Large intestine (tissue), 3 donors: ENCODE data around the gene ZNF423. TPM values are rescaled to one million over a fixed set of nuclear protein-coding genes. Genes with fewer than 3 reads are reported as not detected.

Experiments
- DNase-seq, 2 donors: peaks; one replicate each; pipeline versions ENCODE4 v3.0.0 to v3.0.0-alpha.2; 2013
- H3K27ac ChIP-seq: one replicate; pipeline ENCODE4 v1.5.1; 2013; ENCODE audit warnings: low read length
- H3K27me3 ChIP-seq: 2 replicates; pipeline ENCODE4 v1.6.1; 2013; ENCODE audit warnings: low read length; ENCODE audit not compliant: control insufficient read depth, insufficient read depth
- H3K36me3 ChIP-seq: 2 replicates; pipeline ENCODE4 v1.6.1; 2013; ENCODE audit warnings: low read length; ENCODE audit not compliant: control insufficient read depth, insufficient read depth
- H3K4me1 ChIP-seq: one replicate; pipeline ENCODE4 v1.6.1; 2013; ENCODE audit warnings: low read length; ENCODE audit not compliant: control insufficient read depth, insufficient read depth
- H3K4me3 ChIP-seq: one replicate; pipeline ENCODE4 v1.5.1; 2013; ENCODE audit warnings: low read length
- H3K9me3 ChIP-seq: one replicate; pipeline ENCODE4 v1.6.1; 2013; ENCODE audit warnings: mild to moderate bottlenecking, low read depth, low read length, moderate library complexity; ENCODE audit not compliant: control insufficient read depth
- WGBS: methylation state at CpG from one replicate; pipeline ENCODE4 v1.1.5; 2013; ENCODE audit warnings: low lambda C conversion rate; ENCODE audit not compliant: insufficient coverage; 5-methylcytosine and 5-hydroxymethylcytosine counted together
- polyA plus RNA-seq: library from polyadenylated mRNA; unstranded; fragments of 120-200 nt; gene quantifications from one replicate; pipeline ENCODE4 v1.2.1, GENCODE V29; 2013

The ZNF423 gene
- polyA plus RNA-seq, 1 donor: 6.7 TPM

- H3K36me3 ChIP-seq: peaks cover 24% of the 10 kb centered on the region
- no peak for DNase-seq
- no CpG with 5 or more reads among the region's 9 CpGs for WGBS
- no peaks in the 10 kb centered on the region for H3K4me1 ChIP-seq
- H3K27ac ChIP-seq: no peak overlapping the region
- no peaks in the 10 kb centered on the region for H3K27me3 ChIP-seq
- H3K4me3 ChIP-seq: no peak overlapping the region
- H3K9me3 ChIP-seq: no peaks in the 10 kb centered on the region
Measured at GRCh38 chr16:49524947-49525315, 331.0 kb downstream of the ZNF423 start.

GRCh38 chr16:49524216-49524946 is 331.5 kb downstream of the ZNF423 start:
- Histone ChIP-seq H3K4me1 (no peaks in the 10 kb centered on the region), H3K4me3 (no peak overlapping the region), H3K27ac (no peak overlapping the region), H3K9me3 (no peaks in the 10 kb centered on the region), H3K27me3 (no peaks in the 10 kb centered on the region), H3K36me3 (peaks cover 24% of the 10 kb centered on the region)
- DNase-seq: no peak
- no CpG with 5 or more reads among the region's 14 CpGs for WGBS

GRCh38 chr16:49523435-49524159 is 332.3 kb downstream of the ZNF423 start:
- Histone ChIP-seq H3K27ac (no peak overlapping the region), H3K4me1 (no peaks in the 10 kb centered on the region), H3K4me3 (no peak overlapping the region), H3K9me3 (no peaks in the 10 kb centered on the region), H3K36me3 (peaks cover 24% of the 10 kb centered on the region), H3K27me3 (no peaks in the 10 kb centered on the region)
- DNase-seq: no peak
- WGBS: no CpG with 5 or more reads among the region's 17 CpGs

GRCh38 chr16:49521734-49522325 is 334.1 kb downstream of the ZNF423 start:
- Histone ChIP-seq H3K27ac (no peak overlapping the region), H3K4me1 (no peaks in the 10 kb centered on the region), H3K4me3 (no peak overlapping the region), H3K27me3 (no peaks in the 10 kb centered on the region), H3K9me3 (no peaks in the 10 kb centered on the region), H3K36me3 (peaks cover 24% of the 10 kb centered on the region)
- no peak for DNase-seq
- no CpG with 5 or more reads among the region's 7 CpGs for WGBS

GRCh38 chr16:49520492-49521038 is 335.3 kb downstream of the ZNF423 start:
- DNase-seq: no peak
- Histone ChIP-seq H3K4me1 (no peaks in the 10 kb centered on the region), H3K9me3 (no peaks in the 10 kb centered on the region), H3K27me3 (no peaks in the 10 kb centered on the region), H3K27ac (no peak overlapping the region), H3K4me3 (no peak overlapping the region), H3K36me3 (peaks cover 24% of the 10 kb centered on the region)
- WGBS: 83% methylated on average over 2 of the region's 8 CpGs

- Histone ChIP-seq H3K4me3 (no peak overlapping the region), H3K9me3 (no peaks in the 10 kb centered on the region), H3K27me3 (no peaks in the 10 kb centered on the region), H3K27ac (no peak overlapping the region), H3K36me3 (peaks cover 24% of the 10 kb centered on the region), H3K4me1 (no peaks in the 10 kb centered on the region)
- no CpG with 5 or more reads among the region's 4 CpGs for WGBS
- no peak for DNase-seq
Measured at GRCh38 chr16:49519741-49520140, 336.2 kb downstream of the ZNF423 start.

- no peak overlapping the region for H3K27ac ChIP-seq
- no peaks in the 10 kb centered on the region for H3K4me1 ChIP-seq
- no peak for DNase-seq
- H3K4me3 ChIP-seq: no peak overlapping the region
- peaks cover 24% of the 10 kb centered on the region for H3K36me3 ChIP-seq
- no peaks in the 10 kb centered on the region for H3K27me3 ChIP-seq
- no peaks in the 10 kb centered on the region for H3K9me3 ChIP-seq
- 89% methylated on average over 5 of the region's 7 CpGs for WGBS
Measured at GRCh38 chr16:49519008-49519656, 336.8 kb downstream of the ZNF423 start.

- H3K4me1 ChIP-seq: no peaks in the 10 kb centered on the region
- H3K4me3 ChIP-seq: no peak overlapping the region
- WGBS: no CpG with 5 or more reads among the region's 8 CpGs
- peaks cover 2% of the 10 kb centered on the region for H3K36me3 ChIP-seq
- no peaks in the 10 kb centered on the region for H3K27me3 ChIP-seq
- no peak overlapping the region for H3K27ac ChIP-seq
- H3K9me3 ChIP-seq: no peaks in the 10 kb centered on the region
- DNase-seq: no peak
Measured at GRCh38 chr16:49516382-49517036, 339.4 kb downstream of the ZNF423 start.

- WGBS: no CpG with 5 or more reads among the region's 12 CpGs
- no peak overlapping the region for H3K4me3 ChIP-seq
- no peaks in the 10 kb centered on the region for H3K9me3 ChIP-seq
- H3K27ac ChIP-seq: no peak overlapping the region
- no peaks in the 10 kb centered on the region for H3K4me1 ChIP-seq
- H3K36me3 ChIP-seq: peaks cover 2% of the 10 kb centered on the region
- no peaks in the 10 kb centered on the region for H3K27me3 ChIP-seq
- no peak for DNase-seq
Measured at GRCh38 chr16:49515861-49516260, 340.1 kb downstream of the ZNF423 start.
